ENCODE data around the gene TXNDC5.

DNA sequence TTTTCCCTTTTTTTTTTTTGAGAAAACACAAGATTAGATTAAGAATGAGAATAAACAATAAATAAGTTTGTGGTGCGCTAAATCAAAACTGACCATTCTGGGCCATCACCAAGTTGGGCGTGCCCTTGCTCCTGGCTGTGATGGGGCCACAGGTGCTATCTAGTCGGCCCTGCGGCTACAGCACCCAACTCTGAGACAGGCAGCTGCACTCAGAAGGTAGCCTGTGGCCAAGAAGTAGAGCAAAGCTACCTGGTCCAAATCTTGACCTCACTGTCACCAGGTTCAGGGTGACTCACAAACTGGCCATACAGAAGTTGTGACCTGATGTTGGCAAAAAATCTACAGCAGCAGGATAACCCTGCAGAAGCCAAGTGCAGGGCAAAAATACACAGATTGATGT lies 3.4 kb downstream of the TXNDC5 start:
- TF ChIP-seq POLR2A (IDR thresholded peaks at IDR 0.05) (no peak), EP300 (IDR thresholded peaks at IDR 0.05) (no peak)
- TF ChIP-seq, protein P1, sequence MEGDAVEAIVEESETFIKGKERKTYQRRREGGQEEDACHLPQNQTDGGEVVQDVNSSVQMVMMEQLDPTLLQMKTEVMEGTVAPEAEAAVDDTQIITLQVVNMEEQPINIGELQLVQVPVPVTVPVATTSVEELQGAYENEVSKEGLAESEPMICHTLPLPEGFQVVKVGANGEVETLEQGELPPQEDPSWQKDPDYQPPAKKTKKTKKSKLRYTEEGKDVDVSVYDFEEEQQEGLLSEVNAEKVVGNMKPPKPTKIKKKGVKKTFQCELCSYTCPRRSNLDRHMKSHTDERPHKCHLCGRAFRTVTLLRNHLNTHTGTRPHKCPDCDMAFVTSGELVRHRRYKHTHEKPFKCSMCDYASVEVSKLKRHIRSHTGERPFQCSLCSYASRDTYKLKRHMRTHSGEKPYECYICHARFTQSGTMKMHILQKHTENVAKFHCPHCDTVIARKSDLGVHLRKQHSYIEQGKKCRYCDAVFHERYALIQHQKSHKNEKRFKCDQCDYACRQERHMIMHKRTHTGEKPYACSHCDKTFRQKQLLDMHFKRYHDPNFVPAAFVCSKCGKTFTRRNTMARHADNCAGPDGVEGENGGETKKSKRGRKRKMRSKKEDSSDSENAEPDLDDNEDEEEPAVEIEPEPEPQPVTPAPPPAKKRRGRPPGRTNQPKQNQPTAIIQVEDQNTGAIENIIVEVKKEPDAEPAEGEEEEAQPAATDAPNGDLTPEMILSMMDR (IDR thresholded peaks at IDR 0.05): no peak
